Tibial artery (tissue), 4 donors: Measurements from ENCODE around the gene NRXN3.

Source experiments
- DNase-seq, 2 donors: peaks; one replicate each; pipeline ENCODE4 v3.0.0-alpha.2; 2019
- H3K27ac ChIP-seq, 2 donors: fragments of 200-600 bp; sonication (generic) in 1 of 2; 1 replicate in 1 of 2; 2 replicates in 1 of 2; pipeline ENCODE4 v1.5.1; 2018 to 2019; ENCODE audit warnings: mild to moderate bottlenecking in 1 of 2
- H3K27me3 ChIP-seq, 2 donors: fragments of 200-600 bp; sonication (generic) in 1 of 2; one replicate each; pipeline versions ENCODE4 v1.5.1 to v1.6.0; 2016 to 2019
- H3K36me3 ChIP-seq, 3 donors: fragments of 200-600 bp; sonication (generic) in 2 of 3; one replicate each; pipeline ENCODE4 v1.5.1; 2016 to 2019; ENCODE audit warnings: mild to moderate bottlenecking in 2 of 3
- H3K4me1 ChIP-seq, 4 donors: fragments of 200-600 bp; sonication (generic) in 2 of 4; 1 replicate in 3 of 4; 2 replicates in 1 of 4; pipeline ENCODE4 v1.5.1; 2016 to 2019
- H3K4me3 ChIP-seq, 2 donors: fragments of 200-600 bp; sonication (generic) in 1 of 2; 1 replicate in 1 of 2; 2 replicates in 1 of 2; pipeline ENCODE4 v1.5.1; 2018 to 2019; ENCODE audit warnings: mild to moderate bottlenecking in 2 of 2
- H3K9me3 ChIP-seq, 3 donors: fragments of 200-600 bp; sonication (generic) in 1 of 3; one replicate each; pipeline ENCODE4 v1.5.1; 2016 to 2019
- CTCF ChIP-seq, 2 experiments: fragments of 200-600 bp in 1 of 2; fragments of 450-650 bp in 1 of 2; IDR thresholded peaks; one replicate each; pipeline ENCODE4 v1.5.1; 2017 to 2019; ENCODE audit warnings: antibody characterized with exemption in 2 of 2, mild to moderate bottlenecking in 1 of 2, moderate library complexity in 1 of 2
- intact Hi-C: fragments of 100-400 bp; cut with DNase I; formaldehyde crosslinking; loops from one replicate; pipeline ENCODE4 v1.15.0; 2023; ENCODE audit warnings: low total_unique reads

NRXN3 gene

GRCh38 chr14:79150226-79150625 is 980.1 kb downstream of the NRXN3 start:
- no peaks in the 10 kb centered on the region for H3K4me1 ChIP-seq
- no peaks in the 10 kb centered on the region for H3K9me3 ChIP-seq
- H3K27me3 ChIP-seq: no peaks in the 10 kb centered on the region
- H3K27ac ChIP-seq: no peak overlapping the region
- intact Hi-C loops: no loop called here
- DNase-seq: no peak
- TF ChIP-seq CTCF (IDR thresholded peaks at IDR 0.05): no peak
- H3K4me3 ChIP-seq: no peak overlapping the region
- no peaks in the 10 kb centered on the region for H3K36me3 ChIP-seq

DNA sequence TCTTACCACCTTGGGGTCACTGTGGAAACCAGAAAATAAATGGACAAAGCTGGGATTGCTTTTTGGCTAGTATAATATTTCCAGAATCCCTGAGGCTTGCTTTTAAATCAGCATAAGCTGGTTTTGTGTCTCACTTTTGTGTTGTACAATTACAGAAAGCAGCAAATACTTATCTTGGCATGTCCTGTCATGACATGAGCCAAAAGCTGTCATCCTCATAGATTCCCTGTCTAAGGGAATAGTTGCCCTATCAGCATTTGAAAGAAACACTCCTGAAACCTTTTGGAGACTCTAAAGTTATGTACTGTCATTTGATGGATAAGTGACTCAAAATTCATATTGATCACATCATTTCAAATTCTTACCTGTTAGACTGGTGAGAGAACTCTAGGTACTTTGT is 987.2 kb downstream of the NRXN3 start:
- DNase-seq: no peak
- Histone ChIP-seq H3K4me1 (no peaks in the 10 kb centered on the region), H3K9me3 (no peaks in the 10 kb centered on the region), H3K27me3 (no peaks in the 10 kb centered on the region), H3K4me3 (no peak overlapping the region), H3K36me3 (no peaks in the 10 kb centered on the region), H3K27ac (no peak overlapping the region)
- no peak for TF ChIP-seq CTCF (IDR thresholded peaks at IDR 0.05)
- intact Hi-C loops: no loop called here

GRCh38 chr14:79161571-79161970 is 991.4 kb downstream of the NRXN3 start:
- intact Hi-C loops: no loop called here

DNA sequence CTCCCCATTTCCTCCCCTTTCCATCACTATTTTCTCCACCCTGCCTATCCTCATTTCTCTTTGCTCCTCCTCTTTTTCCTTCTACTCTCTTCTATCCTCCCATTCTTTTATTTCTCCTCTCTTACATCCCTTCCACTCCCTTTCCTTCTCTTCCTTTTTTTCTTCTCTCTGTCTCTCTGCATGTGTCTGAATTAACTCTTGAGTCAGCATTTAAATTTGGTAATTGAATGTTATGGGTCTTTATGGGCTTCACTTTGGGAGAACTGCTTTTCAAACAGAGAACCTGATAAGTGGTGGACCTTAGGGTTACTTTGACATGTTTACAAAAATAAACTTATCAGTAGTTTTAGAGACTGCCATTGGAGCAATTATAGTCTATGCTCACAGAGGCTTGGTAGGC is 992.7 kb downstream of the NRXN3 start:
- H3K27ac ChIP-seq: no peak overlapping the region
- H3K4me1 ChIP-seq: no peaks in the 10 kb centered on the region
- intact Hi-C loops: no loop called here
- H3K4me3 ChIP-seq: no peak overlapping the region
- H3K27me3 ChIP-seq: no peaks in the 10 kb centered on the region
- TF ChIP-seq CTCF (IDR thresholded peaks at IDR 0.05): no peak
- H3K9me3 ChIP-seq: no peaks in the 10 kb centered on the region
- H3K36me3 ChIP-seq: no peaks in the 10 kb centered on the region
- DNase-seq: no peak

More at GRCh38 chr14:79161571-79161970, 991.4 kb downstream of the NRXN3 start:
- DNase-seq: no peak
- Histone ChIP-seq H3K27me3 (no peaks in the 10 kb centered on the region), H3K27ac (no peak overlapping the region), H3K4me3 (no peak overlapping the region), H3K36me3 (no peaks in the 10 kb centered on the region), H3K9me3 (no peaks in the 10 kb centered on the region), H3K4me1 (no peaks in the 10 kb centered on the region)
- no peak for TF ChIP-seq CTCF (IDR thresholded peaks at IDR 0.05)

DNA sequence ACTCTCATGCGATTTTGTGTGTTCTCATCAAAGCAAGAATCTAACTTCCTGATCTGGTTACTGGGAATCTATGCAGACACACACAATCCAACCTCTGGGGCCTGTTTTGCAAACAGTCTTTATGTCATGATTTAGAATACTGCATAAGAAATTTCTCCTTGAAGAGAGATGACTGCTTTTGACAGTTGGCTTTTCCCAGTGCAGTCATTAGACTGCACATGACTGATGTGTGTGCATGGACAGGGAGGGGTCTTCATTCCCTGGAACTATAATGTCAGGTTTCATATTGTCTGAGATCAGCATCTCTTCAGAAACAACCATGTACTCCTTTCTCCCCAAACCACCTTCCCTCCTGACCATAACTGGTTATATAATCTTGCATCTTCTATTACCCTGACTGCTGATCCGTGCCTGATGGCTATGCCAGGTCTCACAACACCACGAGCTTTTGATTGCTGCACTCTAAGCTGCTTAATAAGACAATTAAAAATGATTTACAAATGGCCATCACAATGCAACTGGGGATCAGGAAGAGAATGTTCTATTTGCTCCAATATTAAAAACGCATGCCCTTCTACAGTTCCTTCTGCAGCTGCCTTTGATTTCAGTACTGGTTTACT is 995.4 kb downstream of the NRXN3 start:
- Histone ChIP-seq H3K9me3 (no peaks in the 10 kb centered on the region), H3K36me3 (no peaks in the 10 kb centered on the region), H3K4me1 (no peaks in the 10 kb centered on the region), H3K4me3 (no peak overlapping the region), H3K27ac (no peak overlapping the region), H3K27me3 (no peaks in the 10 kb centered on the region)
- intact Hi-C loops: no loop called here
- DNase-seq: no peak
- TF ChIP-seq CTCF (IDR thresholded peaks at IDR 0.05): no peak

- DNase-seq: no peak
- Histone ChIP-seq H3K9me3 (no peaks in the 10 kb centered on the region), H3K36me3 (no peaks in the 10 kb centered on the region), H3K4me1 (no peaks in the 10 kb centered on the region), H3K27ac (no peak overlapping the region), H3K27me3 (no peaks in the 10 kb centered on the region), H3K4me3 (no peak overlapping the region)
- no peak for TF ChIP-seq CTCF (IDR thresholded peaks at IDR 0.05)
- intact Hi-C loops: no loop called here
Observed at GRCh38 chr14:79166171-79166570, 996.0 kb downstream of the NRXN3 start.
